ENCODE data around the gene COL6A1. TPM values are rescaled to one million over a fixed set of nuclear protein-coding genes. Genes with fewer than 3 reads are reported as not detected.
"Not testable (repeated sequence)": the region's sequence is repeated elsewhere in the genome, so short reads cannot be mapped to it uniquely, and the experiment has no call there.

Gene COL6A1
- total RNA-seq, 1 donor from 2014 or later = 545 TPM

- no peak for DNase-seq
Measured at GRCh38 chr21:46032100-46032499, 50.5 kb downstream of the COL6A1 start.

- no peak for DNase-seq
Measured at GRCh38 chr21:46033410-46034400, 52.1 kb downstream of the COL6A1 start.

GRCh38 chr21:46035809-46036695 lies 54.5 kb downstream of the COL6A1 start:
- DNase-seq = peak; percentile 68

- DNase-seq = no peak
Measured at GRCh38 chr21:46036696-46037330, 55.2 kb downstream of the COL6A1 start.

GRCh38 chr21:46037331-46038325 lies 56.1 kb downstream of the COL6A1 start:
- no peak for DNase-seq

GRCh38 chr21:46038341-46038829 lies 56.8 kb downstream of the COL6A1 start:
- no peak for DNase-seq

GRCh38 chr21:46038871-46039397 lies 57.4 kb downstream of the COL6A1 start:
- no peak for DNase-seq

GRCh38 chr21:46039891-46040660 lies 58.5 kb downstream of the COL6A1 start:
- DNase-seq = no peak

GRCh38 chr21:46040707-46041106 lies 59.1 kb downstream of the COL6A1 start:
- no peak for DNase-seq

GRCh38 chr21:46041183-46041582 lies 59.6 kb downstream of the COL6A1 start:
- no peak for DNase-seq

- no peak for DNase-seq
Measured at GRCh38 chr21:46045154-46045553, 63.6 kb downstream of the COL6A1 start.

GRCh38 chr21:46046471-46046870 lies 64.9 kb downstream of the COL6A1 start:
- DNase-seq = no peak

GRCh38 chr21:46046906-46047305 lies 65.3 kb downstream of the COL6A1 start:
- not testable (repeated sequence) for DNase-seq

GRCh38 chr21:46048926-46049889 lies 67.6 kb downstream of the COL6A1 start:
- DNase-seq = peak; percentile 96

GRCh38 chr21:46049890-46050667 lies 68.5 kb downstream of the COL6A1 start:
- no peak for DNase-seq

- DNase-seq = no peak
Measured at GRCh38 chr21:46050668-46051378, 69.3 kb downstream of the COL6A1 start.

- DNase-seq = no peak
Measured at GRCh38 chr21:46051379-46051770, 69.8 kb downstream of the COL6A1 start.
